ENCODE results near the gene LRPPRC. TPM values are rescaled to one million over a fixed set of nuclear protein-coding genes. Genes with fewer than 3 reads are reported as not detected.

The LRPPRC gene
- total and polyA plus RNA-seq, 2 experiments from 2014 or later: 27.4 to 87.3 TPM

GRCh38 chr2:44009136-44009735 is 13.4 kb upstream of the LRPPRC start:
- 69% methylated on average over 3 of the region's 3 CpGs for WGBS (ENCODE audit: low lambda C conversion rate, missing lambda C conversion rate)
- TF ChIP-seq CTCF (IDR thresholded peaks at IDR 0.05; ENCODE audit: poor library complexity): no peak
- TF ChIP-seq EZH2phosphoT487 (IDR thresholded peaks at IDR 0.05; ENCODE audit: low read depth, severe bottlenecking, unreplicated experiment): no peak
- TF ChIP-seq EZH2 (IDR thresholded peaks at IDR 0.05; ENCODE audit: borderline replicate concordance): no peak
- H2AFZ ChIP-seq: no peak overlapping the region

GRCh38 chr2:44005846-44006245 is 10.1 kb upstream of the LRPPRC start:
- H4K20me1 ChIP-seq (ENCODE audit: insufficient read depth, poor library complexity, severe bottlenecking): no peaks in the 10 kb centered on the region
- no peaks in the 10 kb centered on the region for H3K9me2 ChIP-seq (replicated peaks; ENCODE audit: insufficient read depth)
- H3K4me1 ChIP-seq (ENCODE audit: insufficient read depth): no peaks in the 10 kb centered on the region
- H3K79me2 ChIP-seq: no peaks in the 10 kb centered on the region
- no peak overlapping the region for H2AFZ ChIP-seq
- whole genome bisulfite sequencing (ENCODE audit: low lambda C conversion rate, missing lambda C conversion rate): 85% methylated on average over 3 of the region's 3 CpGs
- peaks cover 6% of the 10 kb centered on the region for H3K27me3 ChIP-seq
- no peaks in the 10 kb centered on the region for H3K9me3 ChIP-seq (ENCODE audit: low read depth)
- DNase-seq (ENCODE audit: low spot score): no peak
- no peaks in the 10 kb centered on the region for H3K36me3 ChIP-seq (replicated peaks; ENCODE audit: insufficient read depth, low read depth)
- TF ChIP-seq CTCF (IDR thresholded peaks at IDR 0.05; ENCODE audit: poor library complexity) (no peak), EZH2phosphoT487 (IDR thresholded peaks at IDR 0.05; ENCODE audit: low read depth, severe bottlenecking, unreplicated experiment) (no peak), EZH2 (IDR thresholded peaks at IDR 0.05; ENCODE audit: borderline replicate concordance) (no peak)
- H3K4me3 ChIP-seq: no peak overlapping the region
- no peak overlapping the region for H3K4me2 ChIP-seq
- no peak overlapping the region for H3K27ac ChIP-seq

More at GRCh38 chr2:44009136-44009735, 13.4 kb upstream of the LRPPRC start:
- no peaks in the 10 kb centered on the region for H4K20me1 ChIP-seq (ENCODE audit: insufficient read depth, poor library complexity, severe bottlenecking)
- H3K27ac ChIP-seq: no peak overlapping the region
- H3K36me3 ChIP-seq (replicated peaks; ENCODE audit: insufficient read depth, low read depth): no peaks in the 10 kb centered on the region
- DNase-seq (ENCODE audit: low spot score): no peak
- H3K4me2 ChIP-seq: no peak overlapping the region
- no peaks in the 10 kb centered on the region for H3K9me3 ChIP-seq (ENCODE audit: low read depth)
- H3K79me2 ChIP-seq: no peaks in the 10 kb centered on the region
- H3K4me1 ChIP-seq (ENCODE audit: insufficient read depth): no peaks in the 10 kb centered on the region
- no peaks in the 10 kb centered on the region for H3K9me2 ChIP-seq (replicated peaks; ENCODE audit: insufficient read depth)
- H3K4me3 ChIP-seq: no peak overlapping the region
- peaks cover 10% of the 10 kb centered on the region for H3K27me3 ChIP-seq

GRCh38 chr2:44004735-44005602 is 9.2 kb upstream of the LRPPRC start:
- no peaks in the 10 kb centered on the region for H3K9me3 ChIP-seq (ENCODE audit: low read depth)
- no peak overlapping the region for H3K4me2 ChIP-seq
- no peaks in the 10 kb centered on the region for H3K27me3 ChIP-seq
- H3K79me2 ChIP-seq: no peaks in the 10 kb centered on the region
- TF ChIP-seq CTCF (IDR thresholded peaks at IDR 0.05; ENCODE audit: poor library complexity): no peak
- no peak for TF ChIP-seq EZH2phosphoT487 (IDR thresholded peaks at IDR 0.05; ENCODE audit: low read depth, severe bottlenecking, unreplicated experiment)
- no peak for TF ChIP-seq EZH2 (IDR thresholded peaks at IDR 0.05; ENCODE audit: borderline replicate concordance)
- H3K4me3 ChIP-seq: no peak overlapping the region
- no peaks in the 10 kb centered on the region for H3K36me3 ChIP-seq (replicated peaks; ENCODE audit: insufficient read depth, low read depth)
- WGBS (ENCODE audit: low lambda C conversion rate, missing lambda C conversion rate): 91% methylated on average over 3 of the region's 3 CpGs
- no peak overlapping the region for H2AFZ ChIP-seq
- H3K27ac ChIP-seq: no peak overlapping the region
- no peaks in the 10 kb centered on the region for H3K4me1 ChIP-seq (ENCODE audit: insufficient read depth)
- DNase-seq (ENCODE audit: low spot score): no peak
- no peaks in the 10 kb centered on the region for H4K20me1 ChIP-seq (ENCODE audit: insufficient read depth, poor library complexity, severe bottlenecking)
- H3K9me2 ChIP-seq (replicated peaks; ENCODE audit: insufficient read depth): no peaks in the 10 kb centered on the region
